ENCODE results near the gene STK24.
A peak's percentile ranks its signal among the peaks of the same experiment; 100 is the strongest.

STK24 gene

GRCh38 chr13:98476106-98476505 lies 100.8 kb downstream of the STK24 start:
- in situ Hi-C loops (cut with HindIII; ENCODE audit: low pct_ligation_motif_present, low sequenced_read_pairs), result no loop called here
- TF ChIP-seq CTCF (IDR thresholded peaks at IDR 0.05; ENCODE audit: low read depth, low read length, missing control alignments), result no peak
- no peak for DNase-seq
- Histone ChIP-seq H3K36me3 (replicated peaks) (peaks cover 31% of the 10 kb centered on the region), H3K27me3 (replicated peaks) (no peaks in the 10 kb centered on the region), H3K27ac (peak overlapping the region; percentile 93), H3K4me3 (ENCODE audit: low read depth, low read length) (peak overlapping the region; percentile 3)

- H3K36me3 ChIP-seq (replicated peaks), result peaks cover 31% of the 10 kb centered on the region
- in situ Hi-C loops (cut with HindIII; ENCODE audit: low pct_ligation_motif_present, low sequenced_read_pairs), result no loop called here
- peak; percentile 50 for DNase-seq
- no peak overlapping the region for H3K4me3 ChIP-seq (ENCODE audit: low read depth, low read length)
- no peaks in the 10 kb centered on the region for H3K27me3 ChIP-seq (replicated peaks)
- H3K27ac ChIP-seq, result peak overlapping the region; percentile 93
- no peak for TF ChIP-seq CTCF (IDR thresholded peaks at IDR 0.05; ENCODE audit: low read depth, low read length, missing control alignments)
These were observed 101.4 kb downstream of the STK24 start for GRCh38 chr13:98475522-98475921.

GRCh38 chr13:98474761-98475160 lies 102.1 kb downstream of the STK24 start:
- H3K4me3 ChIP-seq (ENCODE audit: low read depth, low read length), result no peak overlapping the region
- DNase-seq, result no peak
- peak overlapping the region; percentile 93 for H3K27ac ChIP-seq
- TF ChIP-seq CTCF (IDR thresholded peaks at IDR 0.05; ENCODE audit: low read depth, low read length, missing control alignments), result no peak
- in situ Hi-C loops (cut with HindIII; ENCODE audit: low pct_ligation_motif_present, low sequenced_read_pairs), result no loop called here
- no peaks in the 10 kb centered on the region for H3K27me3 ChIP-seq (replicated peaks)
- H3K36me3 ChIP-seq (replicated peaks), result peaks cover 31% of the 10 kb centered on the region

DNA sequence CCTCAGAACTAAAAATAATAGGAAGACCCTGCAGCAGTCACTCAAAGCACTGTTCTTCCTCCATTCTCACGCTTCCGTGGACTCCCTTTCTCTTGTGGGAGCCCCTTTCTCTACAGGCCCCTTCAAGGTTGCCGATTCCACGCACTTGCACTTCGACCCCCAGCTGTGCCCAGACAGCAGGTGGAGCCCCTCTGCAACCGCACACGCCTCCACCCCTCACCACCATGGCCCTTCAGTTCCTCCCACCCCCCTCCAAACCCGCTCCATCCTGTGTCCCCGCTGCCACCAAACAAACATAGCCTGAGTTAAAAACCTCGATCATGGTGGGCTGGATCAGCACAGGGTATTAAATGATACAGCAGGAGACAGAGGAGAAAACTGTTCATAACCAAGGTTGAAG lies 102.6 kb downstream of the STK24 start:
- Histone ChIP-seq H3K36me3 (replicated peaks) (peaks cover 31% of the 10 kb centered on the region), H3K27ac (no peak overlapping the region), H3K27me3 (replicated peaks) (no peaks in the 10 kb centered on the region), H3K4me3 (ENCODE audit: low read depth, low read length) (no peak overlapping the region)
- in situ Hi-C loops (cut with HindIII; ENCODE audit: low pct_ligation_motif_present, low sequenced_read_pairs), result no loop called here
- TF ChIP-seq CTCF (IDR thresholded peaks at IDR 0.05; ENCODE audit: low read depth, low read length, missing control alignments), result no peak
- no peak for DNase-seq

GRCh38 chr13:98473788-98474144 lies 103.1 kb downstream of the STK24 start:
- Histone ChIP-seq H3K4me3 (ENCODE audit: low read depth, low read length) (no peak overlapping the region), H3K27me3 (replicated peaks) (no peaks in the 10 kb centered on the region), H3K36me3 (replicated peaks) (peaks cover 36% of the 10 kb centered on the region), H3K27ac (no peak overlapping the region)
- TF ChIP-seq CTCF (IDR thresholded peaks at IDR 0.05; ENCODE audit: low read depth, low read length, missing control alignments), result no peak
- no peak for DNase-seq
- in situ Hi-C loops (cut with HindIII; ENCODE audit: low pct_ligation_motif_present, low sequenced_read_pairs), result no loop called here

DNA sequence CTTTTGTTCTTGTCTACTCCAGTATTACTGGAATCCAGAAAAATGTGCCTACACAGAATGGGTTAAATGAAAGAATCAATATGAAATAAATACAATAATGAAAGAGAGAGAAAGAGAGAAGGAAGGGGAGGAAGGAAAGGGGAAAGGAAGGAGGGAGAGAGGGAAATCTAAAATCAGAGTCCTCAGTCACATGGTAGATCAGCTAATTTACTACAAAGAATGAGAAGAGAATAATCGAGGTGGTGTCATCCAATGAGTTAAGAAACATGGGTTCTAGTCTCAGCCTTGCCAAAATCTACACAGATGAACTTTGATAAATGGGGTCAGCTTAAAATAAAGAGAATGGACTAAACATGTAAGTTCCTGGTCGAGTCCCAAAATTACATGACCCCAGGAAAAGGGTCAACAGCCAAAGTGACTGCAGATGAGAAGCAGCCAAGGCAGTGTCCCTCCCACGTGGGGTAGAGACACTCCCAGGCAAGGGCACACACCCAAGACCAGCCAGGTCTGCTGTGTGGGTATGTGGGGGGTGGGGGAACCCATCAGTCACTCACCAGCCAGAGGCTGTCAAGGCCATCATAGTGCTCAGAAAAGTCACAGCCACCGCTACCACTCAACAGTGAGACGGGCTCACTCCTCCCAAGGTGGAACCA lies 103.6 kb downstream of the STK24 start:
- DNase-seq, result no peak
- TF ChIP-seq CTCF (IDR thresholded peaks at IDR 0.05; ENCODE audit: low read depth, low read length, missing control alignments), result no peak
- Histone ChIP-seq H3K27me3 (replicated peaks) (no peaks in the 10 kb centered on the region), H3K27ac (no peak overlapping the region), H3K4me3 (ENCODE audit: low read depth, low read length) (no peak overlapping the region), H3K36me3 (replicated peaks) (peaks cover 38% of the 10 kb centered on the region)
- in situ Hi-C loops (cut with HindIII; ENCODE audit: low pct_ligation_motif_present, low sequenced_read_pairs), result no loop called here
